Keratinocyte (primary cell): ENCODE data around the gene ADGRV1.

Experiments used
- EZH2 ChIP-seq: IDR thresholded peaks from one replicate; pipeline ENCODE4 v1.6.1; 2012; ENCODE audit warnings: inconsistent platforms, mild to moderate bottlenecking, low read length, moderate library complexity
- TF ChIP-seq, protein P1 (sequence below), 3 experiments: IDR thresholded peaks in 1 of 3; conservative IDR thresholded peaks in 1 of 3; optimal IDR thresholded peaks in 1 of 3; 2 replicates in 2 of 3; 3 replicates in 1 of 3; pipeline versions ENCODE3 to v1.5.1; 2011; ENCODE audit warnings: low read length in 3 of 3, mild to moderate bottlenecking in 3 of 3, moderate library complexity in 2 of 3, control low read depth in 1 of 3, inconsistent platforms in 1 of 3; ENCODE audit not compliant: insufficient read depth in 2 of 3; ENCODE audit errors: extremely low read depth in 1 of 3

DNA sequence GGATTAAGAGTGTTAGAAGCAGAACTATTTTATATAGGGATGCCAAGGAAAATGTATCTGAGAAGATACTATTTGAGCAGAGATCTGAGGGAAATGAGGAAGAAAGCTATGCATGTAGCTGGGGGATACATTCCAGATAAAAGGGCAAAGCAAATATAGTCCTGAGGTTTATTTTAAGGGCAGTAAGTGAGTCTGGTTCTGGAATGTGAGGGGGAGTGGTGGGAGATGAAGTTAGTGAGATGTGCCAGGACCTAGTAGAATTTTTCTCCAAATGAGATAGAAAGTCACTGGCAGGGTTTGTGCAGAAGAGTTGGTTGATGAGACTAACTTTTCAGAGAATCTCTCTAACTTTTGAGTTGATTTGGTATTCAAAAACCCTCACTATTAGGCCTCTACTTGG, 374.7 kb downstream of the ADGRV1 start:
- TF ChIP-seq, protein P1, sequence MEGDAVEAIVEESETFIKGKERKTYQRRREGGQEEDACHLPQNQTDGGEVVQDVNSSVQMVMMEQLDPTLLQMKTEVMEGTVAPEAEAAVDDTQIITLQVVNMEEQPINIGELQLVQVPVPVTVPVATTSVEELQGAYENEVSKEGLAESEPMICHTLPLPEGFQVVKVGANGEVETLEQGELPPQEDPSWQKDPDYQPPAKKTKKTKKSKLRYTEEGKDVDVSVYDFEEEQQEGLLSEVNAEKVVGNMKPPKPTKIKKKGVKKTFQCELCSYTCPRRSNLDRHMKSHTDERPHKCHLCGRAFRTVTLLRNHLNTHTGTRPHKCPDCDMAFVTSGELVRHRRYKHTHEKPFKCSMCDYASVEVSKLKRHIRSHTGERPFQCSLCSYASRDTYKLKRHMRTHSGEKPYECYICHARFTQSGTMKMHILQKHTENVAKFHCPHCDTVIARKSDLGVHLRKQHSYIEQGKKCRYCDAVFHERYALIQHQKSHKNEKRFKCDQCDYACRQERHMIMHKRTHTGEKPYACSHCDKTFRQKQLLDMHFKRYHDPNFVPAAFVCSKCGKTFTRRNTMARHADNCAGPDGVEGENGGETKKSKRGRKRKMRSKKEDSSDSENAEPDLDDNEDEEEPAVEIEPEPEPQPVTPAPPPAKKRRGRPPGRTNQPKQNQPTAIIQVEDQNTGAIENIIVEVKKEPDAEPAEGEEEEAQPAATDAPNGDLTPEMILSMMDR (optimal IDR thresholded peaks at IDR 0.05 in 1 of 3, IDR thresholded peaks at IDR 0.05 in 1 of 3, conservative IDR thresholded peaks at IDR 0.05 in 1 of 3; ENCODE audit: extremely low read depth in 1 of 3, insufficient read depth in 2 of 3, low read length in 3 of 3): no peak
- TF ChIP-seq EZH2: no peak
